Heart right ventricle (tissue), 16 donors: ENCODE results near the gene NCAM1. TPM values are rescaled to one million over a fixed set of nuclear protein-coding genes. Genes with fewer than 3 reads are reported as not detected.
A peak's percentile ranks its signal among the peaks of the same experiment; 100 is the strongest.

Experiments used
- ATAC-seq, 8 donors: fragments of 200-7000 bp; cut with Tn5 transposase; one replicate each; pipeline ENCODE4 v1.9.1; 2020; ENCODE audit warnings: mild to moderate bottlenecking in 8 of 8, moderate library complexity in 8 of 8, moderate number of reproducible peaks in 1 of 8
- DNase-seq, 2 donors: peaks; one replicate each; pipeline ENCODE4 v3.0.0-alpha.2; 2020
- H3K27ac ChIP-seq, 10 donors: fragments of 200-600 bp; sonication (generic) in 2 of 10; one replicate each; pipeline versions ENCODE4 v1.5.0 to v1.8.0; 2020 to 2022; ENCODE audit warnings: mild to moderate bottlenecking in 3 of 10
- H3K27me3 ChIP-seq, 7 donors: fragments of 200-600 bp; one replicate each; pipeline ENCODE4 v1.8.0; 2021 to 2022; ENCODE audit warnings: mild to moderate bottlenecking in 2 of 7
- H3K36me3 ChIP-seq, 9 donors: fragments of 200-600 bp; sonication (generic) in 1 of 9; one replicate each; pipeline versions ENCODE4 v1.5.0 to v1.8.0; 2020 to 2022; ENCODE audit warnings: mild to moderate bottlenecking in 2 of 9
- H3K4me1 ChIP-seq, 9 donors: fragments of 200-600 bp; sonication (generic) in 1 of 9; one replicate each; pipeline versions ENCODE4 v1.5.0 to v1.8.0; 2020 to 2022; ENCODE audit warnings: mild to moderate bottlenecking in 4 of 9
- H3K4me3 ChIP-seq, 10 donors: fragments of 200-600 bp; sonication (generic) in 2 of 10; one replicate each; pipeline versions ENCODE4 v1.5.0 to v1.8.0; 2020 to 2022; ENCODE audit warnings: mild to moderate bottlenecking in 7 of 10, moderate library complexity in 2 of 10
- H3K9me3 ChIP-seq, 11 donors: fragments of 200-600 bp in 10 of 11; sonication (generic) in 2 of 11; one replicate each; pipeline versions ENCODE4 v1.5.0 to v1.8.0; 2013 to 2022; ENCODE audit warnings: mild to moderate bottlenecking in 2 of 11, control low read depth in 1 of 11, moderate library complexity in 1 of 11
- CTCF ChIP-seq, 9 donors: fragments of 200-600 bp; sonication (generic) in 2 of 9; IDR thresholded peaks; one replicate each; pipeline versions ENCODE4 v1.5.0 to v1.8.0; 2021 to 2022; ENCODE audit warnings: antibody characterized with exemption in 9 of 9, mild to moderate bottlenecking in 5 of 9, moderate library complexity in 1 of 9
- WGBS, 2 donors: extraction: QIAGEN DNeasy Blood & Tissue Kit; methylation state at CpG; one replicate each; pipeline ENCODE4 v1.1.7; 2013; ENCODE audit warnings: inconsistent platforms in 1 of 2; 5-methylcytosine and 5-hydroxymethylcytosine counted together
- intact Hi-C, 10 donors: fragments of 100-400 bp; cut with DNase I; formaldehyde crosslinking; loops; one replicate each; pipeline versions ENCODE4 v1.11.1 to v1.14.2; 2022
- polyA plus RNA-seq, 2 donors: library from polyadenylated mRNA; stranded (reverse); fragments of 200-250 nt; gene quantifications; one replicate each; pipeline ENCODE4 v1.2.3, GENCODE V29; 2013
- total RNA-seq, 10 donors: library from RNA; stranded (reverse); fragmentation: NEBNext Ultra II Directional in 3 of 10; extraction: Animal tissue kit (Norgen Biotek cat#: 25700) in 3 of 10; gene quantifications; one replicate each; pipeline versions ENCODE4 v1.2.1 to v1.2.4, GENCODE V29; 2021 to 2023
- donor health status: Arrhythmogenic right ventricular cardiomyopathy.
- donor health status: ischemic (EF 13 %, LVEDD 7.1; RV severe dilation, severe dysfunction).
- donor health status: healthy with polysubstance abuse.
- donor health status: DM: no; HTN: yes; CAD: no.
- donor health status: DM: no; HTN: no; CAD: no.
- donor health status: ischemic (EF 25% LVEDD 6.9; RV normal size, moderate dysfunction).
- donor health status: ischemic (EF 25% LVEDD 5.7; RV mildly dilated, moderate dysfunction).
- donor health status: healthy.
- donor health status: DM: yes; HTN: yes; CAD: no.
- donor health status: Ischemic cardiomyopathy.
- donor health status: ischemic (EF 35%, LVEDD 5.7; RV mildly dilated, moderate dysfunction).
- donor health status: nonischemic (EF 11% LVEDD 7.7; RV severe dilation, severe dysfunction).
- donor health status: DM: yes; HTN: yes; CAD: no.
- donor health status: PGD.
- donor health status: ischemic (EF 29% LVEDD 5.4; RV normal size, mild dysfunction).
- donor health status: nonischemic (EF 23%, LVEDD 6.1; RV moderate dilation, normal function).

Gene NCAM1
- total and polyA plus RNA-seq, 12 donors, result 76.8 to 454 (median 328) TPM

- H3K9me3 ChIP-seq, result no peaks in the 10 kb centered on the region
- H3K4me1 ChIP-seq, result peaks cover 3 to 19% (median 17%) of the 10 kb centered on the region in 9 donors
- H3K27ac ChIP-seq, result peak overlapping the region in 9 of 10 donors; percentile 5 to 92 (median 89)
- ATAC-seq (no peak), DNase-seq (no peak)
- TF ChIP-seq CTCF (IDR thresholded peaks at IDR 0.05), result no peak
- peaks cover 0 to 23% (median 0%) of the 10 kb centered on the region in 9 donors for H3K36me3 ChIP-seq
- H3K4me3 ChIP-seq, result peak overlapping the region in 9 of 10 donors; percentile 54 to 92 (median 78)
- intact Hi-C loops, result loop anchor here in 1 of 10 donors (10.0 kb wide), 1 partner anchor 481 kb away; no protein-coding TSS in a partner anchor
- 4 to 5% methylated on average over 9 of the region's 9 CpGs for WGBS, 2 donors
- no peaks in the 10 kb centered on the region for H3K27me3 ChIP-seq
Observed at GRCh38 chr11:113314065-113314388, 352.8 kb downstream of the NCAM1 start.

GRCh38 chr11:113314389-113315301, 353.4 kb downstream of the NCAM1 start, which contains the start of gene TTC12:
TTC12 (plus strand) TSS chr11:113314583; CDS start chr11:113316258, 1,675 bp downstream.
- intact Hi-C loops, result loop anchor here in 1 of 10 donors (10.0 kb wide), 1 partner anchor 480 kb away; no protein-coding TSS in a partner anchor
- 3 to 4% methylated on average over 64 of the region's 64 CpGs for WGBS, 2 donors
- ATAC-seq, result peak; percentile 100

GRCh38 chr11:113315811-113316210, 354.6 kb downstream of the NCAM1 start:
- peaks cover 0 to 37% (median 0%) of the 10 kb centered on the region in 9 donors for H3K36me3 ChIP-seq
- H3K27ac ChIP-seq, result peak overlapping the region in 1 of 10 donors; percentile 82
- no peak for TF ChIP-seq CTCF (IDR thresholded peaks at IDR 0.05)
- ATAC-seq (no peak), DNase-seq (no peak)
- intact Hi-C loops, result loop anchor here in 1 of 10 donors (10.0 kb wide), 1 partner anchor 479 kb away; no protein-coding TSS in a partner anchor
- no peaks in the 10 kb centered on the region for H3K27me3 ChIP-seq
- H3K9me3 ChIP-seq, result peaks cover 0 to 7% (median 0%) of the 10 kb centered on the region in 11 donors
- WGBS, 2 donors, result 67 to 79% methylated on average over 6 of the region's 6 CpGs
- no peak overlapping the region for H3K4me3 ChIP-seq
- peaks cover 3 to 19% (median 17%) of the 10 kb centered on the region in 9 donors for H3K4me1 ChIP-seq

More at GRCh38 chr11:113314389-113315301, 353.4 kb downstream of the NCAM1 start, which contains the start of gene TTC12:
- H3K27me3 ChIP-seq, result no peaks in the 10 kb centered on the region
- no peak for TF ChIP-seq CTCF (IDR thresholded peaks at IDR 0.05)
- peak; percentile 94 to 96 for DNase-seq
- no peaks in the 10 kb centered on the region for H3K9me3 ChIP-seq
- peaks cover 0 to 30% (median 0%) of the 10 kb centered on the region in 9 donors for H3K36me3 ChIP-seq
- H3K4me3 ChIP-seq, result peak within 1 kb of the TSS; percentile 54 to 92 (median 76)
- H3K27ac ChIP-seq, result peak within 1 kb of the TSS; percentile 66 to 92 (median 88)
- peaks cover 3 to 19% (median 17%) of the 10 kb centered on the region in 9 donors for H3K4me1 ChIP-seq

GRCh38 chr11:113316256-113316655, 355.0 kb downstream of the NCAM1 start:
- no peak for TF ChIP-seq CTCF (IDR thresholded peaks at IDR 0.05)
- Histone ChIP-seq H3K9me3 (peaks cover 0 to 7% (median 0%) of the 10 kb centered on the region in 11 donors), H3K4me3 (no peak overlapping the region), H3K27me3 (no peaks in the 10 kb centered on the region), H3K36me3 (peaks cover 0 to 37% (median 0%) of the 10 kb centered on the region in 9 donors), H3K4me1 (peaks cover 3 to 19% (median 17%) of the 10 kb centered on the region in 9 donors), H3K27ac (no peak overlapping the region)
- no peak for DNase-seq
- 83 to 91% methylated on average over 1 of the region's 1 CpG for WGBS, 2 donors
- intact Hi-C loops, result loop anchor here in 1 of 10 donors (10.0 kb wide), 1 partner anchor 479 kb away; no protein-coding TSS in a partner anchor
- no peak for ATAC-seq
